Activated CD4-positive, alpha-beta T cell treated with anti-CD3 and anti-CD28 coated beads, Interleukin-2, amount 10 ng/mL, durations not matched to agents 7 days and 5 days (primary cell): ENCODE results near the gene RAB20. TPM values are rescaled to one million over a fixed set of nuclear protein-coding genes. Genes with fewer than 3 reads are reported as not detected.

Experiments used
- CTCF ChIA-PET: fragments of 350-600 bp; sonication (Branson Sonifier 250); formaldehyde crosslinking; loops from one replicate; lab custom pipeline; 2021; ENCODE audit warnings: antibody characterized with exemption; lab: Charles Lee
- POLR2A ChIA-PET: fragments of 350-600 bp; sonication (Branson Sonifier 250); formaldehyde crosslinking; loops from one replicate; lab custom pipeline; 2021; ENCODE audit warnings: antibody characterized with exemption; lab: Charles Lee
- DNase-seq: peaks from one replicate; pipeline ENCODE4 v3.0.0-alpha.2; 2020
- H3K27ac Mint-ChIP-seq: one replicate; pipeline ENCODE4 v1.8.0; 2021; ENCODE audit warnings: mild to moderate bottlenecking, moderate library complexity, mixed read lengths
- H3K27me3 Mint-ChIP-seq: one replicate; pipeline ENCODE4 v1.8.0; 2021; ENCODE audit warnings: mixed read lengths
- H3K36me3 Mint-ChIP-seq: one replicate; pipeline ENCODE4 v1.8.0; 2021; ENCODE audit warnings: low read depth, mixed read lengths
- H3K4me1 Mint-ChIP-seq: one replicate; pipeline ENCODE4 v1.8.0; 2021; ENCODE audit warnings: mixed read lengths
- H3K4me3 Mint-ChIP-seq: one replicate; pipeline ENCODE4 v1.8.0; 2021; ENCODE audit warnings: mild to moderate bottlenecking, moderate library complexity, mixed read lengths
- H3K9me3 Mint-ChIP-seq: one replicate; pipeline ENCODE4 v1.8.0; 2021; ENCODE audit warnings: mixed read lengths
- total RNA-seq, 2 experiments: library from RNA; stranded (reverse); gene quantifications; one replicate each; pipeline ENCODE4 v1.2.3, GENCODE V29; 2021

Gene RAB20
- total RNA-seq, 2 experiments from 2014 or later = 3.2 to 4.1 TPM

- peaks cover 3% of the 10 kb centered on the region for H3K27me3 Mint-ChIP-seq
- ChIA-PET CTCF (no interaction called here), POLR2A (no interaction called here)
- DNase-seq = no peak
- no peak overlapping the region for H3K4me3 Mint-ChIP-seq
- no peak overlapping the region for H3K27ac Mint-ChIP-seq
- no peaks in the 10 kb centered on the region for H3K36me3 Mint-ChIP-seq
- H3K4me1 Mint-ChIP-seq = no peaks in the 10 kb centered on the region
- no peaks in the 10 kb centered on the region for H3K9me3 Mint-ChIP-seq
Observed at GRCh38 chr13:110484290-110485048, 77.1 kb downstream of the RAB20 start.

- Mint-ChIP-seq H3K27ac (no peak overlapping the region), H3K4me1 (no peaks in the 10 kb centered on the region)
- POLR2A ChIA-PET = no interaction called here
Observed at GRCh38 chr13:110483386-110483968, 78.0 kb downstream of the RAB20 start.

GRCh38 chr13:110480161-110480560 is 81.4 kb downstream of the RAB20 start:
- Mint-ChIP-seq H3K27me3 (peaks cover 4% of the 10 kb centered on the region), H3K27ac (no peak overlapping the region), H3K9me3 (no peaks in the 10 kb centered on the region), H3K4me3 (no peak overlapping the region), H3K36me3 (no peaks in the 10 kb centered on the region), H3K4me1 (no peaks in the 10 kb centered on the region)
- DNase-seq = no peak
- CTCF ChIA-PET = no interaction called here
- POLR2A ChIA-PET = no interaction called here

More at GRCh38 chr13:110483386-110483968, 78.0 kb downstream of the RAB20 start:
- CTCF ChIA-PET = no interaction called here
- Mint-ChIP-seq H3K27me3 (peaks cover 3% of the 10 kb centered on the region), H3K36me3 (no peaks in the 10 kb centered on the region), H3K9me3 (no peaks in the 10 kb centered on the region), H3K4me3 (no peak overlapping the region)
- DNase-seq = no peak

- Mint-ChIP-seq H3K27ac (no peak overlapping the region), H3K36me3 (no peaks in the 10 kb centered on the region), H3K4me3 (no peak overlapping the region), H3K4me1 (no peaks in the 10 kb centered on the region), H3K9me3 (no peaks in the 10 kb centered on the region), H3K27me3 (peaks cover 4% of the 10 kb centered on the region)
- ChIA-PET CTCF (no interaction called here), POLR2A (no interaction called here)
- no peak for DNase-seq
Observed at GRCh38 chr13:110479648-110480047, 81.9 kb downstream of the RAB20 start.

- Mint-ChIP-seq H3K27ac (no peak overlapping the region), H3K9me3 (peaks cover 2% of the 10 kb centered on the region), H3K27me3 (peaks cover 4% of the 10 kb centered on the region), H3K4me3 (no peak overlapping the region), H3K4me1 (no peaks in the 10 kb centered on the region), H3K36me3 (no peaks in the 10 kb centered on the region)
- CTCF ChIA-PET = no interaction called here
- POLR2A ChIA-PET = no interaction called here
- no peak for DNase-seq
Observed at GRCh38 chr13:110479215-110479545, 82.3 kb downstream of the RAB20 start.

GRCh38 chr13:110478405-110479214 is 82.9 kb downstream of the RAB20 start:
- Mint-ChIP-seq H3K4me1 (no peaks in the 10 kb centered on the region), H3K4me3 (no peak overlapping the region), H3K27me3 (peaks cover 4% of the 10 kb centered on the region), H3K36me3 (no peaks in the 10 kb centered on the region), H3K27ac (no peak overlapping the region), H3K9me3 (peaks cover 3% of the 10 kb centered on the region)
- CTCF ChIA-PET = no interaction called here
- DNase-seq = no peak
- POLR2A ChIA-PET = no interaction called here

- ChIA-PET CTCF (no interaction called here), POLR2A (no interaction called here)
- Mint-ChIP-seq H3K4me3 (no peak overlapping the region), H3K4me1 (no peaks in the 10 kb centered on the region), H3K9me3 (peaks cover 3% of the 10 kb centered on the region), H3K36me3 (no peaks in the 10 kb centered on the region), H3K27me3 (peaks cover 4% of the 10 kb centered on the region), H3K27ac (no peak overlapping the region)
- no peak for DNase-seq
Observed at GRCh38 chr13:110477706-110478245, 83.7 kb downstream of the RAB20 start.

- Mint-ChIP-seq H3K27ac (no peak overlapping the region), H3K36me3 (no peaks in the 10 kb centered on the region), H3K9me3 (peaks cover 3% of the 10 kb centered on the region), H3K4me3 (no peak overlapping the region), H3K4me1 (no peaks in the 10 kb centered on the region), H3K27me3 (peaks cover 1% of the 10 kb centered on the region)
- ChIA-PET CTCF (no interaction called here), POLR2A (no interaction called here)
- no peak for DNase-seq
Observed at GRCh38 chr13:110476220-110476617, 85.3 kb downstream of the RAB20 start.

GRCh38 chr13:110475550-110476219 is 85.8 kb downstream of the RAB20 start:
- no peak for DNase-seq
- no peak overlapping the region for H3K4me3 Mint-ChIP-seq
- ChIA-PET CTCF (no interaction called here), POLR2A (no interaction called here)
- H3K27me3 Mint-ChIP-seq = peaks cover 6% of the 10 kb centered on the region
- peaks cover 3% of the 10 kb centered on the region for H3K9me3 Mint-ChIP-seq
- no peak overlapping the region for H3K27ac Mint-ChIP-seq
- H3K36me3 Mint-ChIP-seq = no peaks in the 10 kb centered on the region
- H3K4me1 Mint-ChIP-seq = no peaks in the 10 kb centered on the region

- POLR2A ChIA-PET = no interaction called here
- H3K36me3 Mint-ChIP-seq = no peaks in the 10 kb centered on the region
- no peak for DNase-seq
- CTCF ChIA-PET = no interaction called here
- H3K4me3 Mint-ChIP-seq = no peak overlapping the region
- H3K4me1 Mint-ChIP-seq = no peaks in the 10 kb centered on the region
- H3K27ac Mint-ChIP-seq = no peak overlapping the region
- peaks cover 7% of the 10 kb centered on the region for H3K27me3 Mint-ChIP-seq
- H3K9me3 Mint-ChIP-seq = peaks cover 3% of the 10 kb centered on the region
Observed at GRCh38 chr13:110475117-110475516, 86.4 kb downstream of the RAB20 start.

- H3K27ac Mint-ChIP-seq = no peak overlapping the region
- no peaks in the 10 kb centered on the region for H3K4me1 Mint-ChIP-seq
- H3K27me3 Mint-ChIP-seq = peaks cover 7% of the 10 kb centered on the region
- CTCF ChIA-PET = no interaction called here
- DNase-seq = no peak
- H3K4me3 Mint-ChIP-seq = no peak overlapping the region
- POLR2A ChIA-PET = no interaction called here
- H3K9me3 Mint-ChIP-seq = peaks cover 3% of the 10 kb centered on the region
- H3K36me3 Mint-ChIP-seq = no peaks in the 10 kb centered on the region
Observed at GRCh38 chr13:110474713-110475112, 86.8 kb downstream of the RAB20 start.
